ENCODE results near the gene ANKRD44. TPM values are rescaled to one million over a fixed set of nuclear protein-coding genes. Genes with fewer than 3 reads are reported as not detected.

Gene ANKRD44
- total RNA-seq, 1 donor from 2014 or later = 36.1 TPM

DNA sequence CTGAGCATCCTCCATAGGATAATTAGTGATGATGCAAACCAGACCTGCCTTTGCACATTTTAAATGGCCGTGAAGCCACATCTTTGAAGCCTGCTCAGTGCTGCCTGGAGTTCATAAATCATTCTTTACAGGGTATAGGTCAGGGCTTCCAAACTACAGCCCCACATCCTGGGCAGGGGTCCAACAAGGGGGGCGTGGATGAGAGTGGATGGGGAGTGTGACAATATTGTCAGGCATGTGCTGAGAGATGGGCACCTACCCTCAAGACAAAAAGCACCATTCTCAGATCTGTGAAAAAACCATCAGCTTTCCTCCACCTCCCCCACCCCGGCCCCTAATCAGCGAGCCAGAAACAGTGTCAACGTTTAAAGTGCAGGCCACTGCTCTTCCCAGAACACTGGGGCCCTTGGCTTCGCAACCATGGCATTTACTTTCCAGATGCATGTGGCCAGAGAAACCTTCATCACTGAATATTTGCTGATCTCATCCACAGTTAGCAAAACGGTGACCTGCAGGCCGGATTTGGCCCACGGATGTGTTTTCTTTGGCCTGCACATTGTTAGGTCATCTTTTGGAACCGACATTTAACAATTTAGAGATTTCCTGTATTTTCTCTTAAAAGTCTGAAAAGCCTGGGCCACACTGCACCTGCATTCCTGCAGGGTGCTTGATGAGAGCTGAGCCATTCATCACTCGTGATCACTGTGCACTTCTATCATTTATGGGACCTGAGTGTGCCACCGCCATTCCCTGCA is 130.7 kb downstream of the ANKRD44 start:
- DNase-seq (ENCODE audit: low spot score) = no peak

GRCh38 chr2:197176522-197176921 is 134.1 kb downstream of the ANKRD44 start:
- no peak for DNase-seq (ENCODE audit: low spot score)

- no peak for DNase-seq (ENCODE audit: low spot score)
Measured at GRCh38 chr2:197174539-197175094, 136.0 kb downstream of the ANKRD44 start.

GRCh38 chr2:197171582-197171981 is 139.0 kb downstream of the ANKRD44 start:
- DNase-seq (ENCODE audit: low spot score) = no peak

- no peak for DNase-seq (ENCODE audit: low spot score)
Measured at GRCh38 chr2:197170208-197170607, 140.4 kb downstream of the ANKRD44 start.

DNA sequence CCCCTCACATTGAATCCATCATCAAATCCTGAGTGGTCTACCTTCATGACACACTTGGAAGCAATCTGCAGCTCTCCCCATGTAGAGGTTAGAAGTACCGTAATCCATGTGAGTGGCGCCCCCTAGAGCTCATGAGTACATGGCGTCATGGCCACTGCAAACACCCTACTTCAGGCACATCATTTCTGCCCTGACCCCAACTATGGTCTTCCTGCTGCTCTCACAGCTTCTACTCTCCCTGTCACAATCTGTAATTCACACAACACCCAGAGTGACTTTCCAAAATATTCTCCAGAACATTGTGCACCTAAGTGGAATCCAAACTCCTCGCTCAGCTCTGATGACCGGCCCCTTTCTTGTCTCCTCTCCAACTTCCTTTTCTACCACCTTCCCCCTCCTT is 141.9 kb downstream of the ANKRD44 start:
- DNase-seq (ENCODE audit: low spot score) = peak; percentile 64

- DNase-seq (ENCODE audit: low spot score) = no peak
Measured at GRCh38 chr2:197167608-197168314, 142.8 kb downstream of the ANKRD44 start.

- DNase-seq (ENCODE audit: low spot score) = no peak
Measured at GRCh38 chr2:197165020-197165419, 145.6 kb downstream of the ANKRD44 start.

- DNase-seq (ENCODE audit: low spot score) = no peak
Measured at GRCh38 chr2:197164141-197164754, 146.3 kb downstream of the ANKRD44 start.

GRCh38 chr2:197163712-197164140 is 146.9 kb downstream of the ANKRD44 start:
- DNase-seq (ENCODE audit: low spot score) = no peak

GRCh38 chr2:197161774-197162173 is 148.8 kb downstream of the ANKRD44 start:
- no peak for DNase-seq (ENCODE audit: low spot score)

DNA sequence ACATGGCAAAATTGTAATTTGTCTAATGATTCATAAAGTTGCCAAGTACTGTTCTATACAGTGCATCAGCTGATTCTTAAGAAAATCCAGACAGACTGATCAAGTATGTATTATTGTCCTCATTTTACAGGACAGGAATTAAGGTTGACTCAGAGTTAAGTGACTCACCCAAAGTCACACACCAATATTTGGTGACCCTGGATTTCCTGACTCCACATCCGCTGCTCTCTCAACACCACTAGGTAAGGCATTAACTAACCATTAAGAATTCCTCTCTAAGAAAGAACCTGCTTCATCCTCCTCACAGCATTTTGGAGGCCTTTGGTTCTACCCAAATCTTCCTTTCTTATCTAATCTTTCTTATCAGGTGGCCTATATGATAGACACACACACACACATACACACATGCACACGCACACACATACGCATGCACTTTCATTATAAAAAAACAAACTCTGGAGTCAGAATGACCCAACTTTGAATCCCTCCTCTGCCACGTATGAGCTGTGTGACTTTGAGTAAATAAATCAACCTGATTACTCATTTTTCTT is 150.8 kb downstream of the ANKRD44 start:
- DNase-seq (ENCODE audit: low spot score) = no peak

DNA sequence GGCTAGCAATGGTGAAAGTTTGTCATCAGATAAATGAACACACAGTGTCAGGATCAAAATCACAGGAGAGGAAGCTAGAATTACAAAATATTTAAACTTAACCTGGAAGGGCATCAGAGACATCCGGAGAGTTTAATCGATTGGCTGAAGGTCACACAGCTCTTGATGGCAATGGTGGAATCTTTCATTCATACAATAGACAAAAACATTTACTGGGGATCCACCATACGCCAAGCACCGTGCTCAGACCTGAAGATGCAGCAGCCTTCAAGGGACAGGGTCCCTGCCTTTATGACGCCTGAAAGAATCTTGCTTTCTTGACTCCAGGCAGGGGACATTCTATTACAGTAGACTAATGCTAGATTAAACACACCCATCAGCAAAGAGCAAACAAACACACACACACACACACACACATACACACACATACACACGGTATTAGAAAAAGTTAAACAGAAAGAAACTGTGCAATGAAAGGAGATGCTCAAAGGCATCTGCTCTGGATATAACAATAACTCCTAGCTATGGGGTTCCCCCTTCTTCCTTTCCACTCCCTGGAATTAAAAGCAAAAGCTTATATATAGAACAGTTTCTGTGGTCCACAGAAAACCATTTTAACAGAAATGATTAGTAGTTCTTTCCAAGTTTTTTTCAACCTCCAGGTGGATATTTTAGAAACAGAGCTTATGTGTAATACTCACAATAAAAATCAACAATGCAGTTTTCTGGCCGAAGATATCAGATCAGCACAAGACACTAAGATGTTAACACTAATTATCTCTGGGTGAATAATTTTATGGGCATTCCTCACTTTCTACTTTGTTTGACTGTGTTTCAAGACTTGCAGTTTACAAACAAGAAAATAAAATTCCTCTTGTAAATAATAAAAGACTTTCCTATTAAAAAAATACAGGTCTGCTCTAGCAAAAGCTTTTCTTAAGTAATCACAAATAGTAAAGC is 151.7 kb downstream of the ANKRD44 start:
- DNase-seq (ENCODE audit: low spot score) = no peak

- no peak for DNase-seq (ENCODE audit: low spot score)
Measured at GRCh38 chr2:197157879-197158537, 152.6 kb downstream of the ANKRD44 start.

DNA sequence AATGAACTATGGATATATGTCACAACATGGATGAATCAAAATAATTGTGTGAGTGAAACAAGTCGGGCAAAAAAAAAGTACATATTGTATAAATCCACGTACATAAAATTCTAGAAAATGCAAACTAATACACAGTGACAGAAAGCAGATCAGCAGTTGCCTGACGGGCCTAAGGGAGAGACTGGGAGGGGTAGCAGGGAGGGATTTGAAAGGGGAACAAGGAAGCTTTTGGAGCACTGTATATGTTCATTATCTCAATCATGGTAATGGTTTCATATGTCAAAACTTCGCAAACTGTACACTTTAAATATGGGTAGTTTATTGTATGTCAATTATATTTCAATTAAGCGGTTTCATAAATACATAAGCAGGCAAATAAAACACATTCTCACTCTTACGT is 153.8 kb downstream of the ANKRD44 start:
- DNase-seq (ENCODE audit: low spot score) = no peak

- no peak for DNase-seq (ENCODE audit: low spot score)
Measured at GRCh38 chr2:197152451-197153228, 157.9 kb downstream of the ANKRD44 start.

DNA sequence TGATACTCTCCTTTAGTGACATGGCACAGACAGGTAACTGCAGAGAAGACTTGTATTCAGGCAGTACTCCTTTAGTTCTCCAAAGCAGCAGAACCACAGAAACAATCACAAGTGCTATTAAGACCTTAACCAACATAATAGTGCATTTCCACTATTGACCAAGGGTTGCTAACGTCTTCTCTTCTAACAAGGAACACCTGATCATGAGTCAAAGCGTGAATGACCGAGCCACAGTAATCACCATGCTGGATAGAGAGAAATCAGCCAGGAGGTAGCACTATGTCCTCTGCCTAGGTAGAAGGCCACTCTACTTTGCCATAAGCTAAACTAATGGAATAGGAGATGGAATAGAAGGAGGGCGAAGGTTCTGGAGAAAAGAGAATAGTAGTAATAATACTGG is 161.0 kb downstream of the ANKRD44 start:
- no peak for DNase-seq (ENCODE audit: low spot score)

DNA sequence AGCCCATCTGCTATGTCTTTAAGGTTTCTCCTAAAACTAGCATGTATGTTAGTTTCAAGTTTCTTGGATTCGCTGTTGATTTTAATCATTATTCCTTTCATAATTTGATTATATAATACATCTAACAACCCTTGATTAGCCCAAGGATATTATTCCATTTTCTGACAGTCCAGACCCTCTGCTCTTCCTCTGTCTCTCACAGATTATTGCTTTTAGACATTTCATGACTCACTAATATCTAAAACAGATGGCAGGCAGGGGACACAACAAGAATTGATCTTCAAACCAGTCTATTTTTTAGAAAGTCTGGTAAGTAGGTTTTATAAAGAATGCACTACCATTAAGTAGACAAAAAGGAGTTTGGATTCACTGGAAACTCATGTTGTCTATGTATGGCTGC is 162.2 kb downstream of the ANKRD44 start:
- DNase-seq (ENCODE audit: low spot score) = no peak

DNA sequence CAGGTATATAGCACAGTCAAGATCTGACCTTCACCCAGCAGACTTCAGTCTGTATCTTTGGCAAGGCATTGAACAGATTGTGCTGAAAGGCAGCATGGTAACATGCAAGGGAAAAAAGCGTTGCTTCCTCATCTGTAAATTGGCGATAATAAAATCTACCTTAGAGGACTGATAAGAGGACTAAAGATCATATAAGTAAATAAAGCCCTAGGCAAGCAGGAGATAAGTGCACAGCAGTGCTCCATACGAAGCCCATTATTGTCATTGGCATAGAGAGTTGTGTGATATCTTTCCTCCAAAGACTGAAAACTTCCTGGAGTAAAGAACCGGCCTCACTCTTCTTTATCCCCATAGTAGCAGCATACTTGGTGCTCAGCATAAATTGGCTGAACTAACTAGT is 162.6 kb downstream of the ANKRD44 start:
- no peak for DNase-seq (ENCODE audit: low spot score)

GRCh38 chr2:197146995-197147394 is 163.6 kb downstream of the ANKRD44 start:
- DNase-seq (ENCODE audit: low spot score) = no peak
